MCF 10A (cell line): Measurements from ENCODE around the gene TTLL1. TPM values are rescaled to one million over a fixed set of nuclear protein-coding genes. Genes with fewer than 3 reads are reported as not detected.

Source experiments
- BruUV-seq: library from RNA; stranded (reverse); fragments of 400-500 nt; replicated peaks from 2 replicates; lab custom pipeline; 2021; lab: Mats Ljungman, UMichigan
- CTCF ChIA-PET: fragments of 300-600 bp; sonication (Branson Sonifier 250); formaldehyde crosslinking; extraction: SDS; loops from one replicate; lab custom pipeline; 2021; ENCODE audit warnings: antibody characterized with exemption, inconsistent platforms; lab: Yijun Ruan, JAX
- POLR2A ChIA-PET: fragments of 300-600, 350-650 bp; sonication (Branson Sonifier 250); formaldehyde crosslinking; extraction: SDS; loops from one replicate; lab custom pipeline; 2020; ENCODE audit warnings: antibody characterized with exemption, inconsistent platforms; lab: Yijun Ruan, JAX
- DNase-seq: peaks from one replicate; pipeline ENCODE4 v3.0.0-alpha.2; 2018; ENCODE audit not compliant: unreplicated experiment
- H3K27ac Mint-ChIP-seq: one replicate; pipeline ENCODE4 v1.8.0; 2022; ENCODE audit warnings: mild to moderate bottlenecking, low read depth, mixed read lengths; ENCODE audit not compliant: unreplicated experiment
- H3K27me3 Mint-ChIP-seq: one replicate; pipeline ENCODE4 v1.8.0; 2022; ENCODE audit warnings: mixed read lengths; ENCODE audit not compliant: insufficient read depth, unreplicated experiment
- H3K36me3 Mint-ChIP-seq: one replicate; pipeline ENCODE4 v1.8.0; 2022; ENCODE audit warnings: mild to moderate bottlenecking, moderate library complexity, mixed read lengths; ENCODE audit not compliant: insufficient read depth, unreplicated experiment
- H3K4me1 Mint-ChIP-seq: one replicate; pipeline ENCODE4 v1.8.0; 2022; ENCODE audit warnings: mixed read lengths; ENCODE audit not compliant: insufficient read depth, unreplicated experiment
- H3K4me3 Mint-ChIP-seq: one replicate; pipeline ENCODE4 v1.8.0; 2022; ENCODE audit warnings: mild to moderate bottlenecking, moderate library complexity, mixed read lengths; ENCODE audit not compliant: unreplicated experiment
- H3K9me3 Mint-ChIP-seq: one replicate; pipeline ENCODE4 v1.8.0; 2022; ENCODE audit warnings: mixed read lengths; ENCODE audit not compliant: unreplicated experiment
- CTCF ChIP-seq: fragments of 200-600 bp; IDR thresholded peaks from one replicate; pipeline ENCODE4 v1.8.0; 2022; ENCODE audit warnings: antibody characterized with exemption, mild to moderate bottlenecking; ENCODE audit not compliant: unreplicated experiment
- intact Hi-C: fragments of 100-400 bp; cut with micrococcal nuclease; formaldehyde crosslinking; loops from 2 replicates; pipeline ENCODE4 v1.14.1; 2022
- total RNA-seq: library from RNA; stranded (reverse); gene quantifications from 2 replicates; pipeline ENCODE4 v1.2.3, GENCODE V29; 2022

Gene TTLL1
- total RNA-seq, 1 experiment from 2014 or later, result 3.3 TPM

GRCh38 chr22:43060183-43060582, 29.0 kb downstream of the TTLL1 start:
- H3K27me3 Mint-ChIP-seq, result no peaks in the 10 kb centered on the region
- H3K4me1 Mint-ChIP-seq, result no peaks in the 10 kb centered on the region
- DNase-seq, result peak; percentile 32
- peak; percentile 63 for TF ChIP-seq CTCF
- ChIA-PET CTCF (interaction anchor here (0.6 to 1.5 kb wide), 9 partner anchors 13 to 406 kb away, joined by 3 to 6 read pairs (median 4); no protein-coding TSS in a partner anchor), POLR2A (interaction anchor here (0.9 kb wide), 1 partner anchor 45 kb away, joined by 6 read pairs; the partner anchor contains the start of gene PACSIN2)
- no peak overlapping the region for H3K4me3 Mint-ChIP-seq
- no TSS peak for BruUV-seq
- intact Hi-C loops, result no loop called here
- H3K36me3 Mint-ChIP-seq, result peaks cover 7% of the 10 kb centered on the region
- no peak overlapping the region for H3K27ac Mint-ChIP-seq
- no peaks in the 10 kb centered on the region for H3K9me3 Mint-ChIP-seq

- no peak overlapping the region for H3K27ac Mint-ChIP-seq
- no peak for DNase-seq
- BruUV-seq, result no TSS peak
- TF ChIP-seq CTCF, result no peak
- no peaks in the 10 kb centered on the region for H3K4me1 Mint-ChIP-seq
- no peaks in the 10 kb centered on the region for H3K9me3 Mint-ChIP-seq
- ChIA-PET POLR2A (interaction anchor here (0.7 kb wide), 1 partner anchor 273 kb away, joined by 3 read pairs; no protein-coding TSS in a partner anchor), CTCF (interaction anchor here (0.5 to 0.7 kb wide), 2 partner anchors 66 to 190 kb away, joined by 3 to 7 read pairs; no protein-coding TSS in a partner anchor)
- H3K27me3 Mint-ChIP-seq, result no peaks in the 10 kb centered on the region
- no peaks in the 10 kb centered on the region for H3K36me3 Mint-ChIP-seq
- intact Hi-C loops, result no loop called here
- H3K4me3 Mint-ChIP-seq, result no peak overlapping the region
These were observed 31.6 kb downstream of the TTLL1 start for GRCh38 chr22:43057641-43058040.

GRCh38 chr22:43053176-43053575, 36.0 kb downstream of the TTLL1 start:
- intact Hi-C loops, result no loop called here
- no peak for DNase-seq
- no peak overlapping the region for H3K27ac Mint-ChIP-seq
- H3K4me1 Mint-ChIP-seq, result no peaks in the 10 kb centered on the region
- no peaks in the 10 kb centered on the region for H3K27me3 Mint-ChIP-seq
- ChIA-PET POLR2A (interaction anchor here (1.6 kb wide), 1 partner anchor 12 kb away, joined by 4 read pairs; no protein-coding TSS in a partner anchor), CTCF (interaction anchor here (0.8 kb wide), 1 partner anchor 19 kb away, joined by 3 read pairs; no protein-coding TSS in a partner anchor)
- no peak overlapping the region for H3K4me3 Mint-ChIP-seq
- TF ChIP-seq CTCF, result no peak
- BruUV-seq, result no TSS peak
- H3K9me3 Mint-ChIP-seq, result no peaks in the 10 kb centered on the region
- H3K36me3 Mint-ChIP-seq, result no peaks in the 10 kb centered on the region

GRCh38 chr22:43050995-43051394, 38.2 kb downstream of the TTLL1 start:
- DNase-seq, result no peak
- H3K36me3 Mint-ChIP-seq, result no peaks in the 10 kb centered on the region
- H3K4me3 Mint-ChIP-seq, result no peak overlapping the region
- CTCF ChIA-PET, result interaction anchor here (1.2 kb wide), 1 partner anchor 17 kb away, joined by 4 read pairs; no protein-coding TSS in a partner anchor
- H3K4me1 Mint-ChIP-seq, result no peaks in the 10 kb centered on the region
- intact Hi-C loops, result no loop called here
- no TSS peak for BruUV-seq
- H3K27me3 Mint-ChIP-seq, result no peaks in the 10 kb centered on the region
- TF ChIP-seq CTCF, result no peak
- H3K9me3 Mint-ChIP-seq, result no peaks in the 10 kb centered on the region
- POLR2A ChIA-PET, result interaction anchor here (1.2 to 1.5 kb wide), 2 partner anchors 9 to 56 kb away, joined by 3 to 5 read pairs; no protein-coding TSS in a partner anchor
- no peak overlapping the region for H3K27ac Mint-ChIP-seq
